ENCODE measurements around the gene ANKS6. TPM values are rescaled to one million over a fixed set of nuclear protein-coding genes. Genes with fewer than 3 reads are reported as not detected.

The ANKS6 gene
- total RNA-seq, 1 experiment from 2014 or later: 46.3 TPM

DNA sequence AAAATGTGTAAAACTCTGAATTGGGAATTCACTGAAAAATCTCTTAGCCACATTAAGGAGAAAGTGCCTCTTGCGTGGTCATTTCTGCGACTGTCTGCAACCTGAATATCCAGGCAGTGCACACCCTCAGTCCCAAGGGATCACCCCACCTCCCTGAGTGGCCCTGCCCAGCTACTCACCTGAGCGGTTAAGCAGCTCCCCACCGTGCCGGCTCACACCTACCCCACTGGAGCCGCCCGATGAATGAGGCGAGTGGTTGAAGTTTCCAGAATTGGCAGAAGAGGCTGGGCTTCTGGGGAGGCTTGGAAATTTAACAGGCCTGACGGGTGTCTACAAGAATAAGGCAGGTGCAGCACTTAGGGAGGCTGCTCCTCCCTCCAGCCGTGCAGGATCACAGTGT is 25.6 kb downstream of the ANKS6 start:
- Histone ChIP-seq H2AFZ (ENCODE audit: low read length) (no peak overlapping the region), H2BK12ac (ENCODE audit: insufficient read length, low read depth, low read length) (no peak overlapping the region), H2BK120ac (ENCODE audit: low read depth, low read length, poor library complexity, severe bottlenecking) (no peak overlapping the region), H3K27me3 (ENCODE audit: insufficient read depth, low read length) (no peaks in the 10 kb centered on the region), H3K9me3 (ENCODE audit: control insufficient read depth, low read depth, low read length) (no peaks in the 10 kb centered on the region), H3K79me1 (ENCODE audit: insufficient read depth, low read depth, low read length, poor library complexity, severe bottlenecking) (no peaks in the 10 kb centered on the region), H3K23ac (ENCODE audit: insufficient read length, low read depth, low read length) (no peak overlapping the region), H3K18ac (ENCODE audit: insufficient read length, low read depth, low read length) (no peak overlapping the region), H3K79me2 (ENCODE audit: insufficient read depth, low read length) (no peaks in the 10 kb centered on the region), H3K4ac (ENCODE audit: low read depth, low read length) (no peak overlapping the region), H2BK5ac (ENCODE audit: insufficient read length, low read length) (no peak overlapping the region), H4K91ac (ENCODE audit: insufficient read length, low read depth, low read length) (no peak overlapping the region), H2AK5ac (ENCODE audit: insufficient read length, low read length) (no peak overlapping the region), H2BK20ac (ENCODE audit: low read depth, low read length, poor library complexity, severe bottlenecking) (no peak overlapping the region), H3K4me2 (ENCODE audit: insufficient read depth, insufficient read length, low read length) (no peak overlapping the region), H3K27ac (ENCODE audit: insufficient read length, low read depth, low read length) (no peak overlapping the region), H3K14ac (ENCODE audit: insufficient read depth, low read length) (no peak overlapping the region), H4K8ac (replicated peaks; ENCODE audit: insufficient read length, low read depth, low read length) (no peak overlapping the region), H3K56ac (ENCODE audit: insufficient read length, low read depth, low read length) (no peak overlapping the region), H3K23me2 (ENCODE audit: insufficient read length, low read depth, low read length, poor library complexity, severe bottlenecking) (no peaks in the 10 kb centered on the region), H3K4me1 (ENCODE audit: insufficient read depth, low read length) (no peaks in the 10 kb centered on the region), H2BK15ac (ENCODE audit: low read depth, low read length) (no peak overlapping the region), H4K20me1 (ENCODE audit: control insufficient read depth, insufficient read depth, insufficient read length) (no peaks in the 10 kb centered on the region), H4K5ac (ENCODE audit: insufficient read length, low read depth, low read length) (no peak overlapping the region), H3K9ac (ENCODE audit: extremely low read depth, insufficient read length, low read length) (no peak overlapping the region), H3T11ph (ENCODE audit: low read length) (no peak overlapping the region)
- WGBS (ENCODE audit: extremely low coverage, insufficient read length, low lambda C conversion rate): no CpG with 5 or more reads among the region's 10 CpGs
- Mint-ChIP-seq H3K4me3 (no peak overlapping the region), H3K9me3 (no peaks in the 10 kb centered on the region; a peak in 1 of 5 replicates), H3K27ac (no peak overlapping the region), H3K4me1 (no peaks in the 10 kb centered on the region; a peak in 1 of 4 replicates), H3K36me3 (ENCODE audit: insufficient read depth in 1 of 3, low read depth in 3 of 3) (peaks cover 30 to 77% (median 72%) of the 10 kb centered on the region in 3 experiments), H3K27me3 (ENCODE audit: low read depth) (no peaks in the 10 kb centered on the region)
- DNase-seq: no peak
- TF ChIP-seq, protein P1, sequence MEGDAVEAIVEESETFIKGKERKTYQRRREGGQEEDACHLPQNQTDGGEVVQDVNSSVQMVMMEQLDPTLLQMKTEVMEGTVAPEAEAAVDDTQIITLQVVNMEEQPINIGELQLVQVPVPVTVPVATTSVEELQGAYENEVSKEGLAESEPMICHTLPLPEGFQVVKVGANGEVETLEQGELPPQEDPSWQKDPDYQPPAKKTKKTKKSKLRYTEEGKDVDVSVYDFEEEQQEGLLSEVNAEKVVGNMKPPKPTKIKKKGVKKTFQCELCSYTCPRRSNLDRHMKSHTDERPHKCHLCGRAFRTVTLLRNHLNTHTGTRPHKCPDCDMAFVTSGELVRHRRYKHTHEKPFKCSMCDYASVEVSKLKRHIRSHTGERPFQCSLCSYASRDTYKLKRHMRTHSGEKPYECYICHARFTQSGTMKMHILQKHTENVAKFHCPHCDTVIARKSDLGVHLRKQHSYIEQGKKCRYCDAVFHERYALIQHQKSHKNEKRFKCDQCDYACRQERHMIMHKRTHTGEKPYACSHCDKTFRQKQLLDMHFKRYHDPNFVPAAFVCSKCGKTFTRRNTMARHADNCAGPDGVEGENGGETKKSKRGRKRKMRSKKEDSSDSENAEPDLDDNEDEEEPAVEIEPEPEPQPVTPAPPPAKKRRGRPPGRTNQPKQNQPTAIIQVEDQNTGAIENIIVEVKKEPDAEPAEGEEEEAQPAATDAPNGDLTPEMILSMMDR (conservative IDR thresholded peaks at IDR 0.05): no peak
